ENCODE data around the gene ACP2. TPM values are rescaled to one million over a fixed set of nuclear protein-coding genes. Genes with fewer than 3 reads are reported as not detected.

Gene ACP2
- polyA plus RNA-seq, 1 experiment = 31.1 TPM

- no peak for TF ChIP-seq CTCF (IDR thresholded peaks at IDR 0.05; ENCODE audit: insufficient read depth, low read depth, low read length)
- peaks cover 15% of the 10 kb centered on the region for H3K36me3 ChIP-seq (ENCODE audit: control insufficient read depth, insufficient read depth, low read length)
- ChIA-PET CTCF (interaction anchor here (1.1 to 2.6 kb wide), 4 partner anchors 9 to 39 kb away, joined by 3 to 13 read pairs (median 6); no protein-coding TSS in a partner anchor), POLR2A (no interaction called here)
- DNase-seq (ENCODE audit: low read depth) = no peak
- H3K4me3 ChIP-seq (ENCODE audit: low read depth, low read length) = no peak overlapping the region
- no peaks in the 10 kb centered on the region for H3K27me3 ChIP-seq (ENCODE audit: control insufficient read depth, insufficient read depth, low read length)
Measured at GRCh38 chr11:47233051-47233450, 15.6 kb downstream of the ACP2 start.

GRCh38 chr11:47229161-47229560, 19.5 kb downstream of the ACP2 start:
- Histone ChIP-seq H3K36me3 (ENCODE audit: control insufficient read depth, insufficient read depth, low read length) (peaks cover 4% of the 10 kb centered on the region), H3K4me3 (ENCODE audit: low read depth, low read length) (no peak overlapping the region), H3K27me3 (ENCODE audit: control insufficient read depth, insufficient read depth, low read length) (no peaks in the 10 kb centered on the region)
- CTCF ChIA-PET = no interaction called here
- no peak for TF ChIP-seq CTCF (IDR thresholded peaks at IDR 0.05; ENCODE audit: insufficient read depth, low read depth, low read length)
- POLR2A ChIA-PET = no interaction called here
- DNase-seq (ENCODE audit: low read depth) = no peak

GRCh38 chr11:47225552-47226400, 22.8 kb downstream of the ACP2 start:
- CTCF ChIA-PET = no interaction called here
- no peaks in the 10 kb centered on the region for H3K27me3 ChIP-seq (ENCODE audit: control insufficient read depth, insufficient read depth, low read length)
- H3K36me3 ChIP-seq (ENCODE audit: control insufficient read depth, insufficient read depth, low read length) = peaks cover 2% of the 10 kb centered on the region
- POLR2A ChIA-PET = no interaction called here
- no peak for TF ChIP-seq CTCF (IDR thresholded peaks at IDR 0.05; ENCODE audit: insufficient read depth, low read depth, low read length)
- H3K4me3 ChIP-seq (ENCODE audit: low read depth, low read length) = no peak overlapping the region
- no peak for DNase-seq (ENCODE audit: low read depth)

GRCh38 chr11:47222696-47223095, 25.9 kb downstream of the ACP2 start:
- ChIA-PET POLR2A (no interaction called here), CTCF (interaction anchor here (1.0 to 1.1 kb wide), 2 partner anchors 26 to 37 kb away, joined by 3 read pairs; partner anchors contain the start of gene ACP2)
- Histone ChIP-seq H3K4me3 (ENCODE audit: low read depth, low read length) (no peak overlapping the region), H3K27me3 (ENCODE audit: control insufficient read depth, insufficient read depth, low read length) (no peaks in the 10 kb centered on the region), H3K36me3 (ENCODE audit: control insufficient read depth, insufficient read depth, low read length) (peaks cover 5% of the 10 kb centered on the region)
- TF ChIP-seq CTCF (IDR thresholded peaks at IDR 0.05; ENCODE audit: insufficient read depth, low read depth, low read length) = no peak
- DNase-seq (ENCODE audit: low read depth) = no peak

GRCh38 chr11:47220401-47220821, 28.2 kb downstream of the ACP2 start:
- CTCF ChIA-PET = interaction anchor here (0.7 to 2.2 kb wide), 6 partner anchors 10 to 134 kb away, joined by 3 to 13 read pairs (median 4); no protein-coding TSS in a partner anchor
- no peak for TF ChIP-seq CTCF (IDR thresholded peaks at IDR 0.05; ENCODE audit: insufficient read depth, low read depth, low read length)

More at GRCh38 chr11:47220401-47220821, 28.2 kb downstream of the ACP2 start:
- H3K27me3 ChIP-seq (ENCODE audit: control insufficient read depth, insufficient read depth, low read length) = no peaks in the 10 kb centered on the region
- no peak overlapping the region for H3K4me3 ChIP-seq (ENCODE audit: low read depth, low read length)
- H3K36me3 ChIP-seq (ENCODE audit: control insufficient read depth, insufficient read depth, low read length) = peaks cover 8% of the 10 kb centered on the region
- DNase-seq (ENCODE audit: low read depth) = no peak
- POLR2A ChIA-PET = no interaction called here

All from BJ (cell line).